Hepatocyte (in vitro differentiated cells): Measurements from ENCODE around the gene SEC24D. TPM values are rescaled to one million over a fixed set of nuclear protein-coding genes. Genes with fewer than 3 reads are reported as not detected.

ENCODE experiments used
- DNase-seq: peaks from one replicate; pipeline ENCODE4 v3.0.0-alpha.2; 2016; ENCODE audit warnings: low spot score
- H2AFZ ChIP-seq: fragments of 200-600 bp; sonication (generic); 2 replicates; pipeline ENCODE4 v1.6.0; 2016; ENCODE audit warnings: antibody characterized with exemption, mild to moderate bottlenecking
- H3K27ac ChIP-seq: fragments of 200-600 bp; sonication (generic); 2 replicates; pipeline ENCODE4 v1.5.1; 2016; ENCODE audit warnings: mild to moderate bottlenecking
- H3K27me3 ChIP-seq: fragments of 200-600 bp; sonication (generic); 2 replicates; pipeline ENCODE4 v1.6.1; 2016
- H3K36me3 ChIP-seq: fragments of 200-600 bp; sonication (generic); replicated peaks from 2 replicates; pipeline ENCODE4 v1.5.1; 2016; ENCODE audit warnings: low read depth; ENCODE audit not compliant: insufficient read depth
- H3K4me1 ChIP-seq: fragments of 200-600 bp; sonication (generic); 2 replicates; pipeline ENCODE4 v1.5.1; 2016; ENCODE audit warnings: mild to moderate bottlenecking, moderate library complexity; ENCODE audit not compliant: insufficient read depth
- H3K4me2 ChIP-seq: fragments of 200-600 bp; sonication (generic); 2 replicates; pipeline ENCODE4 v1.6.0; 2016
- H3K4me3 ChIP-seq: fragments of 200-600 bp; sonication (generic); 2 replicates; pipeline ENCODE4 v1.5.1; 2016; ENCODE audit warnings: mild to moderate bottlenecking
- H3K79me2 ChIP-seq: fragments of 200-600 bp; sonication (generic); 2 replicates; pipeline ENCODE4 v1.6.0; 2017; ENCODE audit warnings: mild to moderate bottlenecking
- H3K9me2 ChIP-seq: fragments of 200-600 bp; sonication (generic); replicated peaks from 2 replicates; pipeline ENCODE4 v1.6.0; 2017; ENCODE audit warnings: mild to moderate bottlenecking; ENCODE audit not compliant: insufficient read depth
- H3K9me3 ChIP-seq: fragments of 200-600 bp; sonication (generic); 2 replicates; pipeline ENCODE4 v1.5.1; 2016; ENCODE audit warnings: low read depth, mild to moderate bottlenecking
- H4K20me1 ChIP-seq: fragments of 200-600 bp; sonication (generic); 2 replicates; pipeline ENCODE4 v1.6.0; 2016; ENCODE audit warnings: mild to moderate bottlenecking; ENCODE audit not compliant: insufficient read depth, poor library complexity, severe bottlenecking
- EZH2 ChIP-seq: fragments of 200-600 bp; sonication (generic); IDR thresholded peaks from 2 replicates; pipeline ENCODE4 v1.6.1; 2016; ENCODE audit warnings: antibody characterized with exemption, mild to moderate bottlenecking, borderline replicate concordance
- EZH2phosphoT487 ChIP-seq: fragments of 200-600 bp; sonication (generic); IDR thresholded peaks from one replicate; pipeline ENCODE4 v1.6.1; 2018; ENCODE audit warnings: antibody characterized with exemption, mild to moderate bottlenecking, low read depth, moderate library complexity; ENCODE audit not compliant: unreplicated experiment, severe bottlenecking
- WGBS: methylation state at CpG from one replicate; pipeline ENCODE4 v1.1.6; 2016; ENCODE audit warnings: low lambda C conversion rate; ENCODE audit errors: missing lambda C conversion rate; 5-methylcytosine and 5-hydroxymethylcytosine counted together
- polyA plus RNA-seq: library from polyadenylated mRNA; unstranded; fragments of >200 nt; fragmentation: Nextera tagmentation; extraction: Ambion mirVana; gene quantifications from 2 replicates; pipeline ENCODE4 v1.2.1, GENCODE V29; 2016
- total RNA-seq: library from RNA; depleted of rRNA; stranded (reverse); fragments of >200 nt; gene quantifications from 2 replicates; pipeline ENCODE4 v1.2.3, GENCODE V29; 2014
- TF ChIP-seq, protein P1 (sequence below): fragments of 200-600 bp; sonication (generic); IDR thresholded peaks from 2 replicates; pipeline ENCODE4 v1.5.1; 2016; ENCODE audit warnings: antibody characterized with exemption, mild to moderate bottlenecking; ENCODE audit not compliant: poor library complexity

Gene SEC24D
- total and polyA plus RNA-seq, 2 experiments from 2014 or later = 81.9 to 97.4 TPM

DNA sequence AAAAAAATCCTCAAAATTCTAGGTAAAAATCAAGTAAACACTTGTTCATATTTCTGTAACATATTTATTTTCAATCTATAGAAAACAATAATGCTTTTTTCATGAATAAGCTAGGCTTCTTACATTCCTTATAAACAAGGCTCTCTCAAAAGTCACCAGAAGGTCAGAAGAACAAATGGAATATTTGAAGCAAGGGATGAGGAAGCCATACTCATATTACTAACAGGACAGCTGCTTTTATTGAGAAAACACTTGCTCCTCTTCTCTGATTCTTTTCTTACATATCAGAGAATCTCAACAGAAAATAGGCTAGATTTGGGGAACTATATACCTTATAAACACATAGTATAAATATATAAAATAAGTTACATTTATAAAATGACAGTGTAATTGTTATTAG is 82.8 kb downstream of the SEC24D start:
- TF ChIP-seq EZH2 = no peak
- TF ChIP-seq, protein P1, sequence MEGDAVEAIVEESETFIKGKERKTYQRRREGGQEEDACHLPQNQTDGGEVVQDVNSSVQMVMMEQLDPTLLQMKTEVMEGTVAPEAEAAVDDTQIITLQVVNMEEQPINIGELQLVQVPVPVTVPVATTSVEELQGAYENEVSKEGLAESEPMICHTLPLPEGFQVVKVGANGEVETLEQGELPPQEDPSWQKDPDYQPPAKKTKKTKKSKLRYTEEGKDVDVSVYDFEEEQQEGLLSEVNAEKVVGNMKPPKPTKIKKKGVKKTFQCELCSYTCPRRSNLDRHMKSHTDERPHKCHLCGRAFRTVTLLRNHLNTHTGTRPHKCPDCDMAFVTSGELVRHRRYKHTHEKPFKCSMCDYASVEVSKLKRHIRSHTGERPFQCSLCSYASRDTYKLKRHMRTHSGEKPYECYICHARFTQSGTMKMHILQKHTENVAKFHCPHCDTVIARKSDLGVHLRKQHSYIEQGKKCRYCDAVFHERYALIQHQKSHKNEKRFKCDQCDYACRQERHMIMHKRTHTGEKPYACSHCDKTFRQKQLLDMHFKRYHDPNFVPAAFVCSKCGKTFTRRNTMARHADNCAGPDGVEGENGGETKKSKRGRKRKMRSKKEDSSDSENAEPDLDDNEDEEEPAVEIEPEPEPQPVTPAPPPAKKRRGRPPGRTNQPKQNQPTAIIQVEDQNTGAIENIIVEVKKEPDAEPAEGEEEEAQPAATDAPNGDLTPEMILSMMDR = no peak
- no peak for TF ChIP-seq EZH2phosphoT487
- Histone ChIP-seq H4K20me1 (no peaks in the 10 kb centered on the region), H3K27me3 (no peaks in the 10 kb centered on the region), H3K9me2 (no peaks in the 10 kb centered on the region), H3K4me1 (peaks cover 49% of the 10 kb centered on the region), H3K4me3 (no peak overlapping the region), H3K36me3 (no peaks in the 10 kb centered on the region), H3K79me2 (no peaks in the 10 kb centered on the region), H2AFZ (no peak overlapping the region), H3K9me3 (no peaks in the 10 kb centered on the region), H3K4me2 (no peak overlapping the region), H3K27ac (peak overlapping the region; percentile 59)
- no peak for DNase-seq

DNA sequence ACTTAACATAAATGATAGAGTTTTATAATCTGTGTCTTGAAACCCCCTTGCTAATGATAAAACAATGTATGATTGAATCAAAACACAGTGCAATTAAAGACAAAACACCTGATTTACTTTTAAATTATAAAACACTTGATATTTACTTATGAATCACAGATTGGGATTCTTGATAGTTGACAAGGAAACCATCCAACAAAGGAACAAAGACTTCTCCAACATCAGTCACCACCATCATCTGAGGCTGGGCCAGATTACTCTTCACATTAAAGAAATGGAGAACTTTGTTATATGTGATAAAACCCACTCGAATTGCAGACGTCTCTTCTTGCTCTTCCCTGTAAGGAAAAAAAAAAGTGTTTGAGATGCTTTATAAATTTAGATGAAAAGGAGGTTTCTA is 83.4 kb downstream of the SEC24D start:
- Histone ChIP-seq H3K27me3 (no peaks in the 10 kb centered on the region), H3K27ac (peak overlapping the region; percentile 0), H3K36me3 (no peaks in the 10 kb centered on the region), H3K4me3 (no peak overlapping the region), H4K20me1 (no peaks in the 10 kb centered on the region), H3K79me2 (no peaks in the 10 kb centered on the region), H3K4me2 (no peak overlapping the region), H3K4me1 (peaks cover 45% of the 10 kb centered on the region), H2AFZ (no peak overlapping the region), H3K9me2 (no peaks in the 10 kb centered on the region), H3K9me3 (no peaks in the 10 kb centered on the region)
- no peak for DNase-seq
- TF ChIP-seq EZH2 = no peak
- TF ChIP-seq EZH2phosphoT487 = no peak
- TF ChIP-seq, protein P1 = no peak
- 69% methylated on average over 2 of the region's 2 CpGs for WGBS

DNA sequence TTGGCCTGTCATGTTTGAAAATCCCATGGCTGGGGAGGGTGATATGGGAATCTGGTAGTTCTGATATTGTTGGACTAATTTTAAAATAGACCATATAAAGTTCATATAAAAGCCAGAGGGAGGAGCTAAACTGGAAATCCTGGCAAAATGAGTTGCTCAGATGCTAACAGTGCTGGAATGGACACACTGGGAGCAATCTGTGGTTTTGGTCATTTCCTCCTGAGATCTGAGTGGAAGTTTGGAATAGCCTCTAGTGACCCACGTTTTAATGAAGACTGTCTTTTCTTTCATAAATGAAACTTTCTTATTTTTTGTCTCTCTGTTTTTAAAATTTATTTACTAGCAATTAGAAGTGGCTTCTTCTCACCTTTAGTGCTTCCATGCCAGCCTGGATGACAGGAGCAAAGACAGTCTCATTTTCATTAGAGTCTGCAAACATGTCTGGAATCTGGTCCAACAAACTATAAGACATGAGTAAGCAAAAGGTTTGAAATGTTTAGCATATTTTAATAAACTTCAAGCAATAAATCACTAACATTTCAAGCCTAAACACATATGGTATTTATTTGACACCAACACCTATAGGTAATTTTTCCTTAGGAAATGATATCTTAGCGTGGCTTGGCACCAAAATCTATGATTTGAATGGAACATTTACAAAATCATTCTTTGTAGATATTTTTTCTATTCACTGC is 84.2 kb downstream of the SEC24D start:
- Histone ChIP-seq H3K4me1 (peaks cover 37% of the 10 kb centered on the region), H3K27ac (no peak overlapping the region), H3K27me3 (no peaks in the 10 kb centered on the region)

More for the DNA sequence above, 84.2 kb downstream of the SEC24D start:
- TF ChIP-seq EZH2 = no peak
- no peak for TF ChIP-seq EZH2phosphoT487
- TF ChIP-seq, protein P1 = no peak
- no peak for DNase-seq
- WGBS = 87% methylated on average over 2 of the region's 2 CpGs
- Histone ChIP-seq H4K20me1 (no peaks in the 10 kb centered on the region), H3K9me3 (no peaks in the 10 kb centered on the region), H3K79me2 (no peaks in the 10 kb centered on the region), H2AFZ (no peak overlapping the region), H3K4me2 (no peak overlapping the region), H3K36me3 (no peaks in the 10 kb centered on the region), H3K9me2 (no peaks in the 10 kb centered on the region), H3K4me3 (no peak overlapping the region)
